Measurements from ENCODE around the gene HMOX1.
"Not testable (repeated sequence)": the region's sequence is repeated elsewhere in the genome, so short reads cannot be mapped to it uniquely, and the experiment has no call there.

The HMOX1 gene

GRCh38 chr22:35381424-35382009 lies 621 bp downstream of the HMOX1 start:
- no peak for DNase-seq

GRCh38 chr22:35383679-35384071 lies 2.8 kb downstream of the HMOX1 start:
- DNase-seq, result no peak

GRCh38 chr22:35384527-35384926 lies 3.6 kb downstream of the HMOX1 start:
- DNase-seq, result no peak

- no peak for DNase-seq
Measured at GRCh38 chr22:35384975-35385588, 4.2 kb downstream of the HMOX1 start.

GRCh38 chr22:35386670-35387288 lies 5.9 kb downstream of the HMOX1 start:
- no peak for DNase-seq

- DNase-seq, result no peak
Measured at GRCh38 chr22:35390933-35391332, 10.0 kb downstream of the HMOX1 start.

- no peak for DNase-seq
Measured at GRCh38 chr22:35392357-35392756, 11.5 kb downstream of the HMOX1 start.

- DNase-seq, result no peak
Measured at GRCh38 chr22:35393116-35394010, 12.5 kb downstream of the HMOX1 start.

- DNase-seq, result no peak
Measured at GRCh38 chr22:35394011-35394312, 13.1 kb downstream of the HMOX1 start.

- DNase-seq, result no peak
Measured at GRCh38 chr22:35394810-35395563, 14.1 kb downstream of the HMOX1 start.

- not testable (repeated sequence) for DNase-seq
Measured at GRCh38 chr22:35396622-35397021, 15.7 kb downstream of the HMOX1 start.

GRCh38 chr22:35397095-35397904 lies 16.4 kb downstream of the HMOX1 start:
- DNase-seq, result no peak

GRCh38 chr22:35398591-35398973 lies 17.7 kb downstream of the HMOX1 start:
- no peak for DNase-seq

- no peak for DNase-seq
Measured at GRCh38 chr22:35399114-35399677, 18.3 kb downstream of the HMOX1 start.

GRCh38 chr22:35399678-35400500 lies 19.0 kb downstream of the HMOX1 start, which contains the start of gene MCM5:
TSS of gene MCM5 (plus strand) at chr22:35400140. CDS start at chr22:35400439, 299 bp downstream.
- peak; percentile 98 for DNase-seq

- DNase-seq, result no peak
Measured at GRCh38 chr22:35400501-35400790, 19.6 kb downstream of the HMOX1 start.

GRCh38 chr22:35401863-35402262 lies 21.0 kb downstream of the HMOX1 start:
- DNase-seq, result no peak

- no peak for DNase-seq
Measured at GRCh38 chr22:35403356-35403755, 22.5 kb downstream of the HMOX1 start.

- DNase-seq, result no peak
Measured at GRCh38 chr22:35404176-35404575, 23.3 kb downstream of the HMOX1 start.

- no peak for DNase-seq
Measured at GRCh38 chr22:35406443-35406842, 25.5 kb downstream of the HMOX1 start.

GRCh38 chr22:35407362-35407761 lies 26.5 kb downstream of the HMOX1 start:
- DNase-seq, result no peak

All from islet precursor cell (in vitro differentiated cells).